ENCODE measurements around the gene HOXC10. TPM values are rescaled to one million over a fixed set of nuclear protein-coding genes. Genes with fewer than 3 reads are reported as not detected.

Gene HOXC10
- total RNA-seq, 4 donors from 2014 or later, result 1.0 TPM; not detected in 3

DNA sequence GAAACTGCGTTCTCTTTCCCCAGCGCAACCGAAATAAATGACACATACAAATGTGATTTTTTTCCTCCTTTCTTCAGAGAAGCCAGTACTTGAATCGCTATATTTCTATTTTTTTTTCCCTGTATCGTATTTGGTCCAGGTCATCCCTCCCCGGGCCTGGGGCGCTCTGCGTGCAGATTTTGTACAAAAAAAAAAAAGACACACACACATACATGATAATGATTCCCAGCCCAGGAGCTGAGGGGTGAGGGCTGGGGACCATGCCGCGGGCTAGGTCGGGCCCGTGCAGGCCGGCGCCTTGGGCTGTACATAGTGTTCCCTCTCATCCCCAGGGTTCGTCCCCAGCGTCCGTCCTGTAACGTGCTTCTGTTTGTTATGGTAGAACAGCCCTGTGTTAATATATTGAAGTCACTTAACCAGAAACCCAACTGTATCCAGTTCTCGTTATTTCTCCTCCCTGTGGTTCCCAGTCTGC is 18.0 kb downstream of the HOXC10 start:
- Histone ChIP-seq H3K27ac (peak overlapping the region in 2 of 4 donors; percentile 63 to 83), H3K36me3 (no peaks in the 10 kb centered on the region), H3K4me1 (peaks cover 0 to 28% (median 3%) of the 10 kb centered on the region in 4 donors), H3K9me3 (no peaks in the 10 kb centered on the region), H3K4me3 (peak overlapping the region in 1 of 4 donors; percentile 56), H3K27me3 (peaks cover 0 to 39% of the 10 kb centered on the region in 2 donors)
- DNase-seq, result no peak
- TF ChIP-seq, protein P1, sequence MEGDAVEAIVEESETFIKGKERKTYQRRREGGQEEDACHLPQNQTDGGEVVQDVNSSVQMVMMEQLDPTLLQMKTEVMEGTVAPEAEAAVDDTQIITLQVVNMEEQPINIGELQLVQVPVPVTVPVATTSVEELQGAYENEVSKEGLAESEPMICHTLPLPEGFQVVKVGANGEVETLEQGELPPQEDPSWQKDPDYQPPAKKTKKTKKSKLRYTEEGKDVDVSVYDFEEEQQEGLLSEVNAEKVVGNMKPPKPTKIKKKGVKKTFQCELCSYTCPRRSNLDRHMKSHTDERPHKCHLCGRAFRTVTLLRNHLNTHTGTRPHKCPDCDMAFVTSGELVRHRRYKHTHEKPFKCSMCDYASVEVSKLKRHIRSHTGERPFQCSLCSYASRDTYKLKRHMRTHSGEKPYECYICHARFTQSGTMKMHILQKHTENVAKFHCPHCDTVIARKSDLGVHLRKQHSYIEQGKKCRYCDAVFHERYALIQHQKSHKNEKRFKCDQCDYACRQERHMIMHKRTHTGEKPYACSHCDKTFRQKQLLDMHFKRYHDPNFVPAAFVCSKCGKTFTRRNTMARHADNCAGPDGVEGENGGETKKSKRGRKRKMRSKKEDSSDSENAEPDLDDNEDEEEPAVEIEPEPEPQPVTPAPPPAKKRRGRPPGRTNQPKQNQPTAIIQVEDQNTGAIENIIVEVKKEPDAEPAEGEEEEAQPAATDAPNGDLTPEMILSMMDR (IDR thresholded peaks at IDR 0.05), result no peak
- no peak for TF ChIP-seq POLR2A (IDR thresholded peaks at IDR 0.05)

DNA sequence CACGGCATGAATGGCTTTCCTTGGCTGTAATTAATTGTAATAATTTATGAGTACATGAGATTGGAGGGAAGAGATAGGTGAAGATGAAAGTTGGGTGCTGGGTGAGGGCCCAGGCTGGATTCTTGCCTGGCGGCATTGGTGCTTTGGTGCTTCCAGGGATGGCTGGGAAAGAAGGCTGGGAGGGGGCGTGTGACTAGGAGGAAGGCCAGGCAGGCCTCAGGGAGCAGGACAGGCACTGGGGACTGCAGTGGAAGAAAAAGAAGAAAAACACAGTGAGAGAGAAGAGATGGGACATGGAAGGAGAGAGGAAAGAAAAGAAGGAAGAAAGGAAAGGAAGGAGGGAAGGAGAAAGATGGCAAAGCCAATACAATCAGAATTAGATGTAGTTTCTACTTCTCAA is 18.7 kb downstream of the HOXC10 start:
- Histone ChIP-seq H3K27ac (peak overlapping the region in 2 of 4 donors; percentile 63 to 83), H3K4me1 (peaks cover 0 to 31% (median 3%) of the 10 kb centered on the region in 4 donors), H3K36me3 (no peaks in the 10 kb centered on the region), H3K4me3 (peak overlapping the region in 1 of 4 donors; percentile 8), H3K9me3 (no peaks in the 10 kb centered on the region), H3K27me3 (peaks cover 0 to 42% of the 10 kb centered on the region in 2 donors)
- TF ChIP-seq, protein P1 (IDR thresholded peaks at IDR 0.05), result no peak
- no peak for TF ChIP-seq POLR2A (IDR thresholded peaks at IDR 0.05)
- DNase-seq, result no peak

DNA sequence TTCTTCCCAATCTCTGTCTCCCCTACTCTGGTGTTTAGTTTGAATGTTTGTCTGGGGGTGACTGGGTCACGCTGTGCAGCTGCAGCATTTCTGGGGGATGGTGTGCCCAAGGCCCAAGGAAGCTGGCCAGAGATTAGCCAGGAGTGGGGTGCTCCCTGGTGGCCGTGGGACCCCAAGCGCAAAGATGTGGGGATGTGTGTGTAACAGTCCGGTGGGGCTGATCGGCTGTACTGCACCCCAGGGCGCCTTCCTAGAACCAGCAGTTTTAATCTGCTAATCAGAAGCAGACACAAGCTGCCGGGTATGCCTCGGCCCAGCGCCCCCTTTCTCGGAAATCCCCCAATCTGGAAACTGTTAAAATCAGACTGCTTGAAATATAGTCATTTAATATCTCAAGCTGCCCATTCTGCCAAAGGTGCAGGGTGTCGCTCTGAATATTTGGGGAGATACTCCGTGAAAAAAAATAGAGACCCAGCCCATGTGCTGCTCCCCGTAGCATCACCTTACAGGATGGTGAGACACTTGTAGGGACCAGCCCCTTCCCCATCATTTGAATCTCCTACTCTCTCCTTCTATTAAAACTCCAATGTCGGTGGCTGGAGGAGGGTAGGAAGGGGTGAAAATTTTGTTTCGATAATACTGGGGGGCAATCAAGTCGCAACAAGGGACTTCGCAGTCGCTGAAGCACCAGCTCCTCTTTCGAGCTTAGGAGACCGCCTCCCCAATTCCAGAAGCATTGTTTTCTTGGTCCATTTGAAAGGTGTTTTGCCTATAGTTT is 19.3 kb downstream of the HOXC10 start:
- peaks cover 0 to 40% of the 10 kb centered on the region in 2 donors for H3K27me3 ChIP-seq
- peak overlapping the region in 1 of 4 donors; percentile 49 for H3K4me3 ChIP-seq
- H3K9me3 ChIP-seq, result no peaks in the 10 kb centered on the region
- H3K4me1 ChIP-seq, result peaks cover 0 to 31% (median 4%) of the 10 kb centered on the region in 4 donors
- no peak for TF ChIP-seq POLR2A (IDR thresholded peaks at IDR 0.05)
- TF ChIP-seq, protein P1 (IDR thresholded peaks at IDR 0.05), result no peak
- no peak for DNase-seq
- H3K27ac ChIP-seq, result peak overlapping the region in 3 of 4 donors; percentile 63 to 83 (median 71)
- no peaks in the 10 kb centered on the region for H3K36me3 ChIP-seq

DNA sequence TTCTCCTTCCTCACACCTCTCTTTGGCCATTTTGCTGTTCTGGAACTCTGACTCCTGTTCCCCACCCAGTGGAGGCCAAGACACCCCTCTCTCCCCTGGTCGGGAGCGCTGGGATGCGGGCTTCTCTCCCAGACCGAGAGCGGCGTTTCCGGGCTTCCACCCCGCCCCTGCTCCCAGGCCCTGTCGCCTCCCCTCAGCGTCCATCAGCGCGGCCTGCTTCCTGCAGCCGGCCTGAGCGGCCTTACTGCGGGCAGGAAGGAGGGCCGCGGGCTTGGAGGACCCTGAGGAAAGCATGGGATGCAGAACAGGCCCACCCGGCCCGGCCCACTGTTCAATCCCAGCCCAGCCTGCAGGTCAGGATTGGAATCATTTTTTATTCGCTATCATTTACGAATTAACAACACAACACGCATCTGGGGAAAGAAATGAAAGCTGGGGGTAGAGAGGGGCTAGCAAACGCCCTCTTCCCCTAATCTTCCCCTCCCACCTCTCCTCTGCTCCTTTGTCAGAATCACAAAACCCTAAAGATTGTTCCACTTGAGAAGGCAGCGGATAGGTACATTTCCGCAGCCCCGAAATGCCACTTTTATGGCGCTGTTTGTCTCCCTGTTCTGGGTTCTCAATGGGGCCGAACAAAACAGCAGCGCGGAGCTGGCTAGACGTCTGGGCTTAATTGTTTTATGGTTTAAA is 20.0 kb downstream of the HOXC10 start:
- peak overlapping the region; percentile 37 to 83 (median 67) for H3K27ac ChIP-seq
- no peaks in the 10 kb centered on the region for H3K9me3 ChIP-seq
- TF ChIP-seq POLR2A (IDR thresholded peaks at IDR 0.05), result no peak
- TF ChIP-seq, protein P1 (IDR thresholded peaks at IDR 0.05), result no peak
- H3K4me3 ChIP-seq, result peak overlapping the region in 1 of 4 donors; percentile 49
- no peak for DNase-seq
- H3K36me3 ChIP-seq, result no peaks in the 10 kb centered on the region
- peaks cover 0 to 40% of the 10 kb centered on the region in 2 donors for H3K27me3 ChIP-seq
- peaks cover 0 to 27% (median 6%) of the 10 kb centered on the region in 4 donors for H3K4me1 ChIP-seq

DNA sequence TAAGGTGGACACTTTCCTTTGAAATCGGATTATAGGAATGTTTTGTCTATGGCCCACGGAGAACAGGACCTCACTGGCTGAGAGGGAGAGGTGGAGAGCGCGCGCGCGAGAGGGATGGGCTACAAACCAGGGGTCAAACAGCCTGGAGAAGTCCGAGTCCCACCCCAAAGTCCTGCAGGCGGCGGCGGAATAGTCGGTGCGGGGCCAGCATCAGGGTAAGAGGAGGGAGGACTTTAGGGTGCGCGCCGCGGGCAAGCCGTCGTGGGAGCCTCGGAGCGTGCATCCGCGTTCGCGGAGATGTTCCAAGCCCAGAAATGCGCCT is 20.5 kb downstream of the HOXC10 start:
- Histone ChIP-seq H3K27ac (peak overlapping the region; percentile 37 to 83 (median 67)), H3K4me1 (peaks cover 0 to 22% (median 6%) of the 10 kb centered on the region in 4 donors), H3K9me3 (no peaks in the 10 kb centered on the region), H3K4me3 (peak overlapping the region in 1 of 4 donors; percentile 49), H3K36me3 (no peaks in the 10 kb centered on the region), H3K27me3 (peaks cover 0 to 39% of the 10 kb centered on the region in 2 donors)
- no peak for TF ChIP-seq POLR2A (IDR thresholded peaks at IDR 0.05)
- TF ChIP-seq, protein P1 (IDR thresholded peaks at IDR 0.05), result no peak
- DNase-seq, result no peak
